SJSA1 (cell line): ENCODE data around the gene DDX3X. TPM values are rescaled to one million over a fixed set of nuclear protein-coding genes. Genes with fewer than 3 reads are reported as not detected.

Experiments used
- DNase-seq, 2 experiments: peaks; one replicate each; pipeline ENCODE4 v3.0.0-alpha.2; 2015 to 2020; ENCODE audit warnings: low spot score in 2 of 2, low read depth in 1 of 2
- H3K27ac ChIP-seq: fragments of 250-450 bp; sonication (Bioruptor Pico); 2 replicates; pipeline ENCODE4 v1.5.1; 2020; ENCODE audit warnings: mild to moderate bottlenecking, moderate library complexity
- H3K27me3 ChIP-seq: fragments of 250-450 bp; sonication (Bioruptor Pico); replicated peaks from 2 replicates; pipeline ENCODE4 v1.5.1; 2020; ENCODE audit warnings: mild to moderate bottlenecking, moderate library complexity
- H3K36me3 ChIP-seq: fragments of 250-450 bp; sonication (Bioruptor Pico); 2 replicates; pipeline ENCODE4 v1.5.1; 2020; ENCODE audit warnings: mild to moderate bottlenecking
- H3K4me1 ChIP-seq: fragments of 250-450 bp; sonication (Bioruptor Pico); replicated peaks from 2 replicates; pipeline ENCODE4 v1.6.1; 2021; ENCODE audit warnings: mild to moderate bottlenecking
- H3K4me3 ChIP-seq: fragments of 250-450 bp; sonication (Bioruptor Pico); 2 replicates; pipeline ENCODE4 v1.5.1; 2020; ENCODE audit warnings: mild to moderate bottlenecking
- H3K9me3 ChIP-seq: fragments of 250-450 bp; sonication (Bioruptor Pico); replicated peaks from 2 replicates; pipeline ENCODE4 v1.5.1; 2020; ENCODE audit warnings: mild to moderate bottlenecking
- total RNA-seq: library from RNA; depleted of rRNA; stranded (reverse); fragments of >200 nt; shearing (Covaris generic); gene quantifications from 2 replicates; pipeline ENCODE4 v1.2.3, GENCODE V29; 2014

DDX3X gene
- total RNA-seq, 1 experiment from 2014 or later = 228 TPM

- Histone ChIP-seq H3K4me3 (peak overlapping the region; percentile 94), H3K27ac (peak overlapping the region; percentile 99), H3K9me3 (no peaks in the 10 kb centered on the region), H3K36me3 (peaks cover 47% of the 10 kb centered on the region), H3K4me1 (peaks cover 18% of the 10 kb centered on the region), H3K27me3 (no peaks in the 10 kb centered on the region)
- peak in 1 of 2 experiments; percentile 37 for DNase-seq
Measured at GRCh38 chrX:41335198-41335957, 1.4 kb downstream of the DDX3X start.

- Histone ChIP-seq H3K27me3 (no peaks in the 10 kb centered on the region), H3K9me3 (no peaks in the 10 kb centered on the region), H3K4me3 (peak overlapping the region; percentile 94), H3K27ac (no peak overlapping the region; the same call in 1 of the 2 replicates), H3K4me1 (peaks cover 18% of the 10 kb centered on the region), H3K36me3 (peaks cover 52% of the 10 kb centered on the region)
- no peak for DNase-seq
Measured at GRCh38 chrX:41335958-41336331, 2.0 kb downstream of the DDX3X start.

- Histone ChIP-seq H3K36me3 (peaks cover 54% of the 10 kb centered on the region), H3K4me3 (peak overlapping the region; percentile 94), H3K9me3 (no peaks in the 10 kb centered on the region), H3K27ac (no peak overlapping the region), H3K4me1 (peaks cover 14% of the 10 kb centered on the region), H3K27me3 (no peaks in the 10 kb centered on the region)
- no peak for DNase-seq
Measured at GRCh38 chrX:41336447-41336846, 2.5 kb downstream of the DDX3X start.

- Histone ChIP-seq H3K36me3 (peaks cover 61% of the 10 kb centered on the region), H3K27me3 (no peaks in the 10 kb centered on the region), H3K9me3 (no peaks in the 10 kb centered on the region), H3K4me1 (peaks cover 13% of the 10 kb centered on the region), H3K4me3 (no peak overlapping the region), H3K27ac (no peak overlapping the region)
- DNase-seq = no peak
Measured at GRCh38 chrX:41337140-41337539, 3.2 kb downstream of the DDX3X start.

GRCh38 chrX:41338436-41338835 is 4.5 kb downstream of the DDX3X start:
- Histone ChIP-seq H3K4me1 (peaks cover 9% of the 10 kb centered on the region), H3K36me3 (peaks cover 74% of the 10 kb centered on the region), H3K27ac (no peak overlapping the region), H3K4me3 (no peak overlapping the region), H3K27me3 (no peaks in the 10 kb centered on the region), H3K9me3 (no peaks in the 10 kb centered on the region)
- DNase-seq = no peak

GRCh38 chrX:41339148-41339547 is 5.2 kb downstream of the DDX3X start:
- Histone ChIP-seq H3K4me1 (peaks cover 9% of the 10 kb centered on the region), H3K36me3 (peaks cover 78% of the 10 kb centered on the region), H3K27ac (no peak overlapping the region), H3K9me3 (no peaks in the 10 kb centered on the region), H3K27me3 (no peaks in the 10 kb centered on the region), H3K4me3 (no peak overlapping the region)
- DNase-seq = no peak

GRCh38 chrX:41344053-41344452 is 10.1 kb downstream of the DDX3X start:
- H3K27me3 ChIP-seq = no peaks in the 10 kb centered on the region
- H3K36me3 ChIP-seq = peaks cover 93% of the 10 kb centered on the region
- H3K27ac ChIP-seq = no peak overlapping the region
- H3K4me3 ChIP-seq = no peak overlapping the region
- H3K9me3 ChIP-seq = no peaks in the 10 kb centered on the region
- H3K4me1 ChIP-seq = no peaks in the 10 kb centered on the region
- DNase-seq = no peak

GRCh38 chrX:41347186-41347585 is 13.2 kb downstream of the DDX3X start:
- Histone ChIP-seq H3K4me3 (no peak overlapping the region), H3K27ac (no peak overlapping the region), H3K36me3 (peaks cover 81% of the 10 kb centered on the region), H3K9me3 (peaks cover 4% of the 10 kb centered on the region), H3K4me1 (peaks cover 16% of the 10 kb centered on the region), H3K27me3 (no peaks in the 10 kb centered on the region; the same call in 1 of the 2 replicates)
- DNase-seq = no peak

- H3K4me1 ChIP-seq = peaks cover 16% of the 10 kb centered on the region
- no peaks in the 10 kb centered on the region; the same call in 1 of the 2 replicates for H3K27me3 ChIP-seq
- no peak overlapping the region for H3K4me3 ChIP-seq
- H3K27ac ChIP-seq = no peak overlapping the region
- H3K36me3 ChIP-seq = peaks cover 67% of the 10 kb centered on the region
- DNase-seq = no peak
- H3K9me3 ChIP-seq = peaks cover 4% of the 10 kb centered on the region
Measured at GRCh38 chrX:41348551-41348950, 14.6 kb downstream of the DDX3X start.

- Histone ChIP-seq H3K36me3 (peaks cover 49% of the 10 kb centered on the region), H3K9me3 (peaks cover 4% of the 10 kb centered on the region), H3K27me3 (no peaks in the 10 kb centered on the region; the same call in 1 of the 2 replicates), H3K4me3 (no peak overlapping the region), H3K27ac (no peak overlapping the region), H3K4me1 (peaks cover 16% of the 10 kb centered on the region)
- DNase-seq = peak in 1 of 2 experiments; percentile 34
Measured at GRCh38 chrX:41350150-41350975, 16.4 kb downstream of the DDX3X start.

- Histone ChIP-seq H3K27ac (no peak overlapping the region), H3K36me3 (peaks cover 42% of the 10 kb centered on the region), H3K4me3 (no peak overlapping the region), H3K9me3 (peaks cover 4% of the 10 kb centered on the region), H3K27me3 (no peaks in the 10 kb centered on the region; the same call in 1 of the 2 replicates), H3K4me1 (peaks cover 16% of the 10 kb centered on the region)
- DNase-seq = no peak
Measured at GRCh38 chrX:41350976-41351569, 17.1 kb downstream of the DDX3X start.

- Histone ChIP-seq H3K4me1 (peaks cover 16% of the 10 kb centered on the region), H3K27me3 (no peaks in the 10 kb centered on the region; the same call in 1 of the 2 replicates), H3K4me3 (no peak overlapping the region), H3K9me3 (peaks cover 4% of the 10 kb centered on the region), H3K36me3 (peaks cover 34% of the 10 kb centered on the region), H3K27ac (no peak overlapping the region)
- DNase-seq = no peak
Measured at GRCh38 chrX:41351923-41352322, 18.0 kb downstream of the DDX3X start.

GRCh38 chrX:41352329-41352838 is 18.4 kb downstream of the DDX3X start:
- Histone ChIP-seq H3K9me3 (peaks cover 4% of the 10 kb centered on the region), H3K4me1 (peaks cover 16% of the 10 kb centered on the region), H3K36me3 (peaks cover 29% of the 10 kb centered on the region), H3K4me3 (no peak overlapping the region), H3K27me3 (no peaks in the 10 kb centered on the region; the same call in 1 of the 2 replicates), H3K27ac (no peak overlapping the region)
- no peak for DNase-seq
